CD4-positive, alpha-beta T cell treated with Interleukin-1 beta for 1 hour (primary cell): Measurements from ENCODE around the gene MEIS3.
A peak's percentile ranks its signal among the peaks of the same experiment; 100 is the strongest.
"Not testable (repeated sequence)": the region's sequence is repeated elsewhere in the genome, so short reads cannot be mapped to it uniquely, and the experiment has no call there.

Experiments used
- DNase-seq, 2 donors: peaks; one replicate each; pipeline ENCODE4 v3.0.0-alpha.2; 2020 to 2022

Gene MEIS3

GRCh38 chr19:47414469-47414868 is 4.9 kb downstream of the MEIS3 start:
- DNase-seq, result no peak

- no peak for DNase-seq
Measured at GRCh38 chr19:47413941-47414340, 5.4 kb downstream of the MEIS3 start.

GRCh38 chr19:47411696-47412095 is 7.6 kb downstream of the MEIS3 start:
- not testable (repeated sequence) for DNase-seq

GRCh38 chr19:47411101-47411500 is 8.2 kb downstream of the MEIS3 start:
- no peak for DNase-seq

GRCh38 chr19:47408156-47408938 is 11.0 kb downstream of the MEIS3 start:
- no peak for DNase-seq

- no peak for DNase-seq
Measured at GRCh38 chr19:47407417-47407774, 11.9 kb downstream of the MEIS3 start.

GRCh38 chr19:47406711-47407416 is 12.5 kb downstream of the MEIS3 start:
- DNase-seq, result no peak

- no peak for DNase-seq
Measured at GRCh38 chr19:47405854-47406417, 13.4 kb downstream of the MEIS3 start.

GRCh38 chr19:47405197-47405550 is 14.2 kb downstream of the MEIS3 start:
- no peak for DNase-seq

- no peak for DNase-seq
Measured at GRCh38 chr19:47404334-47405196, 14.8 kb downstream of the MEIS3 start.

GRCh38 chr19:47402504-47402903 is 16.8 kb downstream of the MEIS3 start:
- DNase-seq, result no peak

- DNase-seq, result no peak
Measured at GRCh38 chr19:47398707-47399597, 20.4 kb downstream of the MEIS3 start.

GRCh38 chr19:47391510-47392223 is 27.7 kb downstream of the MEIS3 start:
- peak; percentile 79 to 80 for DNase-seq

GRCh38 chr19:47390533-47391488 is 28.5 kb downstream of the MEIS3 start:
- DNase-seq, result no peak

GRCh38 chr19:47389150-47389556 is 30.2 kb downstream of the MEIS3 start:
- DNase-seq, result peak; percentile 13 to 81

- peak in 1 of 2 donors; percentile 56 for DNase-seq
Measured at GRCh38 chr19:47388721-47389120, 30.6 kb downstream of the MEIS3 start.

- DNase-seq, result not testable (repeated sequence)
Measured at GRCh38 chr19:47387623-47388022, 31.7 kb downstream of the MEIS3 start.

- DNase-seq, result not testable (repeated sequence)
Measured at GRCh38 chr19:47386582-47386981, 32.7 kb downstream of the MEIS3 start.

- not testable (repeated sequence) for DNase-seq
Measured at GRCh38 chr19:47384533-47384932, 34.8 kb downstream of the MEIS3 start.

GRCh38 chr19:47383890-47384289 is 35.4 kb downstream of the MEIS3 start:
- DNase-seq, result not testable (repeated sequence)
